ENCODE measurements around the gene KCNMA1. TPM values are rescaled to one million over a fixed set of nuclear protein-coding genes. Genes with fewer than 3 reads are reported as not detected.

The KCNMA1 gene
- total RNA-seq, 1 experiment from 2014 or later: 0.49 TPM

DNA sequence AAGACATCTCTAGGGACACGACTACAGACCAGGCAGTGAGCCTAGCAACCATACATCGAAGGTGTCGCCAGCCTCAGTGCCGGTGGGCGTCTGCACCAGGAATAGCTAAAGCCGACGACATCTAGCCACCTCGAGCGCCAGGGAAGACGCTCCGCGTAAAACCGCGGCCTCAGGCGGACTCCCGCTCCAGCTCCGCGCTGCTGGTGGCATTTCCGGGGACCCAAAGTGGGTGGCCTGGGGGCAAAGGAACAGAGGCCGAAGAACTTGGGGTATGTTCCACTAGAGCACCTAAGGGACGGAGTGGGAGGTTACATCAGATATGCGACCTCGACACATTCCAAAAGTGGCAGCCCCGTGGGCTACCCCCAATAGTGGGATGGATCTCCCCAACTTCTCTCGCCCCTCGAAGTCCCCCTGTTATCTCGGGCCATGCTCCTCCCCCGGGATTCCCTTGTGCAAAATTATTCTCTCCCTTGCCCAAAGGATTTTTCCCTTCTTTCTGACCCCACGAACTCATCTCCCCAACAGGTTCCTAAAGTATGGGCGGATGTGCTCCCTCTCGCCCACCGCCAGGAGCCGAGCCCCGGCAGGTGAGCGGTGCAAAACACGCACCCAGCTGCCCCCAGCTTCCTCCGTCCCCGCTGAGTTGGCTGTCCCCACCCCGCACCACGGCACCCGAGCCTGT is 1.2 kb downstream of the KCNMA1 start:
- TF ChIP-seq SIN3A (IDR thresholded peaks at IDR 0.05; ENCODE audit: low read depth) (no peak), CEBPB (IDR thresholded peaks at IDR 0.05; ENCODE audit: low read depth) (no peak)
- ATAC-seq (no peak), DNase-seq (ENCODE audit: low read depth, low spot score) (no peak)
- BruUV-seq (replicated peaks): no TSS peak
- Histone ChIP-seq H3K79me2 (ENCODE audit: insufficient read depth, low read length) (no peaks in the 10 kb centered on the region), H3K27me3 (ENCODE audit: insufficient read depth, low read length) (peaks cover 3% of the 10 kb centered on the region; the same call in 1 of the 2 replicates), H3K4me2 (ENCODE audit: low read length) (no peak overlapping the region), H3K9ac (ENCODE audit: low read length) (no peak overlapping the region), H3K9me3 (ENCODE audit: control insufficient read depth in 1 of 2, insufficient read depth in 1 of 2, low read depth in 1 of 2, low read length in 2 of 2) (no peaks in the 10 kb centered on the region), H3K27ac (ENCODE audit: low read depth, low read length) (no peak overlapping the region), H3K9me2 (ENCODE audit: insufficient read depth) (no peaks in the 10 kb centered on the region), H2AFZ (ENCODE audit: low read depth, low read length, poor library complexity, severe bottlenecking) (no peak overlapping the region), H4K20me1 (ENCODE audit: insufficient read depth) (no peaks in the 10 kb centered on the region), H3K4me1 (ENCODE audit: control insufficient read depth in 1 of 2, insufficient read depth in 2 of 2, low read length in 2 of 2) (no peaks in the 10 kb centered on the region), H3K4me3 (replicated peaks in 1 of 2; ENCODE audit: low read depth in 1 of 2, low read length in 2 of 2) (no peak overlapping the region), H3K36me3 (ENCODE audit: control insufficient read depth in 1 of 2, insufficient read depth in 2 of 2, low read length in 2 of 2) (no peaks in the 10 kb centered on the region)
- CTCF ChIA-PET: no interaction called here
- POLR2A ChIA-PET: no interaction called here
- RAD21 ChIA-PET (ENCODE audit: low non-redundant PET in 1 of 2, low total read pairs in 2 of 2, uncharacterized antibody in 2 of 2, unreplicated experiment in 2 of 2): no interaction called here
- intact Hi-C loops (cut with micrococcal nuclease): no loop called here

DNA sequence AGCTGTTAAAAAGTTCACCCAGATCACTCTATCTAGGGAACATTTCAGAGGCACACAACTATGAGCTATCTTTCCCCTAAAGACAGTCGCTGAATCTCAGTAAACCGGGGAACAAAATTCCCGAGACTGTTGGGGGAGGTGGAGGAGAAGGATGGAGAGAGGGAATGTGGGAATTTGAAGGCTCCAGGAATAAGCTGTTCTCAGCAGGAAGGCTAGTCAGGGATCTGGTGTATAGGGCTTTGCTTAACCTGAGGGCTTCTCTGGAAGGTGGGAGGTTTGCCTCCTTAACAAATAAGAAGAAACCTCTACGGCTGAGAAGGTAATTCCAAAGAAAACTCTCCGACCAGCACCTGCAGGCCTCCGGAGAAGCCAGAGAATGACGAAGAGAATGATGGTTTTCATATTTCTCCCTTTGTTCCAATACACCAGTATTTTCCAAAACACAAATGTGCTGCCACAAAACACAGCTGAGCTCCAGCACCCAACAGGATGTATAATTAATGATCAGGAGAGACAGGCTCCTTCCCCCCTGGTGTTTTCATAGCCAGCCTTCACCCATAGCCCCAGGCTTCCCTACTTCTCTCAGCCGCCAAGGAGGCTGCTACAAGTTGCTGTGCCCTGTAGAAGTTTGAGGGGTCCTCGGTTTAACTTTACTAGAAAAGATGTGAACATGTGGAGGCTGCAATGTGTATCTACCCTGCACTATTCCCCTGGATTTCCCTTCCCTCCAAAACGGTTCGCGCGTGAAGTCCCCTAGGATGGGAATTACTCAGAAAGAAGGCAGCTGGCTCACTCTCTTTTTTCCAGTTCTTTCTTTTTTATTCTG is 2.0 kb downstream of the KCNMA1 start:
- Histone ChIP-seq H3K9me2 (ENCODE audit: insufficient read depth) (no peaks in the 10 kb centered on the region), H3K9ac (ENCODE audit: low read length) (no peak overlapping the region), H3K27ac (ENCODE audit: low read depth, low read length) (no peak overlapping the region), H3K4me1 (ENCODE audit: control insufficient read depth in 1 of 2, insufficient read depth in 2 of 2, low read length in 2 of 2) (no peaks in the 10 kb centered on the region), H3K4me2 (ENCODE audit: low read length) (no peak overlapping the region), H3K36me3 (ENCODE audit: control insufficient read depth in 1 of 2, insufficient read depth in 2 of 2, low read length in 2 of 2) (no peaks in the 10 kb centered on the region), H4K20me1 (ENCODE audit: insufficient read depth) (no peaks in the 10 kb centered on the region), H3K27me3 (ENCODE audit: insufficient read depth, low read length) (peaks cover 3% of the 10 kb centered on the region; the same call in 1 of the 2 replicates), H2AFZ (ENCODE audit: low read depth, low read length, poor library complexity, severe bottlenecking) (no peak overlapping the region), H3K4me3 (replicated peaks in 1 of 2; ENCODE audit: low read depth in 1 of 2, low read length in 2 of 2) (no peak overlapping the region), H3K9me3 (ENCODE audit: control insufficient read depth in 1 of 2, insufficient read depth in 1 of 2, low read depth in 1 of 2, low read length in 2 of 2) (no peaks in the 10 kb centered on the region), H3K79me2 (ENCODE audit: insufficient read depth, low read length) (no peaks in the 10 kb centered on the region)
- TF ChIP-seq EZH2phosphoT487 (IDR thresholded peaks at IDR 0.05; ENCODE audit: borderline replicate concordance) (no peak), JUND (IDR thresholded peaks at IDR 0.05) (no peak), EZH2 (IDR thresholded peaks at IDR 0.05) (no peak)
- DNase-seq (ENCODE audit: low read depth, low spot score): no peak
- no TSS peak for BruUV-seq (replicated peaks)
- intact Hi-C loops (cut with micrococcal nuclease): no loop called here
- ChIA-PET CTCF (interaction anchor here (1.3 to 2.0 kb wide), 2 partner anchors 8 to 130 kb away, joined by 3 to 7 read pairs; no protein-coding TSS in a partner anchor), POLR2A (no interaction called here), RAD21 (ENCODE audit: low non-redundant PET in 1 of 2, low total read pairs in 2 of 2, uncharacterized antibody in 2 of 2, unreplicated experiment in 2 of 2) (no interaction called here)
- ATAC-seq: no peak

Measured in HCT116 (cell line).